Measurements from ENCODE around the gene FBXL13.

GRCh38 chr7:102834999-102835398 lies 239.6 kb downstream of the FBXL13 start:
- no peak for TF ChIP-seq SMC3 (IDR thresholded peaks at IDR 0.05; ENCODE audit: borderline replicate concordance, low read length)
- TF ChIP-seq BCL3 (IDR thresholded peaks at IDR 0.05; ENCODE audit: borderline replicate concordance, insufficient read depth, low read depth, low read length, poor library complexity, severe bottlenecking): no peak
- TF ChIP-seq, protein P1, sequence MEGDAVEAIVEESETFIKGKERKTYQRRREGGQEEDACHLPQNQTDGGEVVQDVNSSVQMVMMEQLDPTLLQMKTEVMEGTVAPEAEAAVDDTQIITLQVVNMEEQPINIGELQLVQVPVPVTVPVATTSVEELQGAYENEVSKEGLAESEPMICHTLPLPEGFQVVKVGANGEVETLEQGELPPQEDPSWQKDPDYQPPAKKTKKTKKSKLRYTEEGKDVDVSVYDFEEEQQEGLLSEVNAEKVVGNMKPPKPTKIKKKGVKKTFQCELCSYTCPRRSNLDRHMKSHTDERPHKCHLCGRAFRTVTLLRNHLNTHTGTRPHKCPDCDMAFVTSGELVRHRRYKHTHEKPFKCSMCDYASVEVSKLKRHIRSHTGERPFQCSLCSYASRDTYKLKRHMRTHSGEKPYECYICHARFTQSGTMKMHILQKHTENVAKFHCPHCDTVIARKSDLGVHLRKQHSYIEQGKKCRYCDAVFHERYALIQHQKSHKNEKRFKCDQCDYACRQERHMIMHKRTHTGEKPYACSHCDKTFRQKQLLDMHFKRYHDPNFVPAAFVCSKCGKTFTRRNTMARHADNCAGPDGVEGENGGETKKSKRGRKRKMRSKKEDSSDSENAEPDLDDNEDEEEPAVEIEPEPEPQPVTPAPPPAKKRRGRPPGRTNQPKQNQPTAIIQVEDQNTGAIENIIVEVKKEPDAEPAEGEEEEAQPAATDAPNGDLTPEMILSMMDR (IDR thresholded peaks at IDR 0.05 in 2 of 3, conservative IDR thresholded peaks at IDR 0.05 in 1 of 3; ENCODE audit: control insufficient read depth in 2 of 3, extremely low read depth in 1 of 3, insufficient read depth in 1 of 3, low read depth in 3 of 3, low read length in 3 of 3): no peak
- TF ChIP-seq POLR2AphosphoS5 (IDR thresholded peaks at IDR 0.05; ENCODE audit: low read length): no peak
- no peak for TF ChIP-seq RAD21 (IDR thresholded peaks at IDR 0.05; ENCODE audit: insufficient read depth, low read depth, low read length)

Measured in GM12878 (cell line).